Mesodermal cell (in vitro differentiated cells): ENCODE results near the gene CCDC60.

Experiments used
- H3K27ac ChIP-seq: 2 replicates; pipeline ENCODE4 v1.7.0; 2013; ENCODE audit warnings: mild to moderate bottlenecking, low read depth, low read length, moderate library complexity; ENCODE audit not compliant: severe bottlenecking
- H3K36me3 ChIP-seq: 2 replicates; pipeline ENCODE4 v1.7.1; 2013; ENCODE audit warnings: mild to moderate bottlenecking, low read length, moderate library complexity; ENCODE audit not compliant: control insufficient read depth, insufficient read depth
- H3K4me1 ChIP-seq: one replicate; pipeline ENCODE4 v1.7.1; 2013; ENCODE audit warnings: mild to moderate bottlenecking, low read length; ENCODE audit not compliant: insufficient read depth, control insufficient read depth, poor library complexity, severe bottlenecking
- H3K4me3 ChIP-seq: 2 replicates; pipeline ENCODE4 v1.7.0; 2013; ENCODE audit warnings: low read length, control low read depth, mild to moderate bottlenecking; ENCODE audit not compliant: insufficient read depth, poor library complexity, severe bottlenecking; ENCODE audit errors: extremely low read depth
- H3K9me3 ChIP-seq: 2 replicates; pipeline ENCODE4 v1.7.1; 2013; ENCODE audit warnings: mild to moderate bottlenecking, low read length, moderate library complexity; ENCODE audit not compliant: control insufficient read depth
- WGBS, 2 experiments: methylation state at CpG; one replicate each; pipeline ENCODE4 v1.1.5; 2013; ENCODE audit warnings: missing lambda C conversion rate in 2 of 2; ENCODE audit not compliant: insufficient coverage in 2 of 2; 5-methylcytosine and 5-hydroxymethylcytosine counted together

CCDC60 gene

GRCh38 chr12:119463211-119463926 is 128.8 kb downstream of the CCDC60 start:
- Histone ChIP-seq H3K9me3 (peaks cover 14% of the 10 kb centered on the region), H3K36me3 (no peaks in the 10 kb centered on the region), H3K27ac (no peak overlapping the region), H3K4me1 (no peaks in the 10 kb centered on the region), H3K4me3 (no peak overlapping the region)
- 91 to 95% methylated on average over 7 to 8 of the region's 8 CpGs for WGBS, 2 experiments

- Histone ChIP-seq H3K9me3 (no peaks in the 10 kb centered on the region), H3K36me3 (no peaks in the 10 kb centered on the region), H3K4me1 (no peaks in the 10 kb centered on the region), H3K4me3 (no peak overlapping the region), H3K27ac (no peak overlapping the region)
These were observed 133.8 kb downstream of the CCDC60 start for GRCh38 chr12:119468296-119468695.

GRCh38 chr12:119475650-119476049 is 141.1 kb downstream of the CCDC60 start:
- H3K36me3 ChIP-seq, result no peaks in the 10 kb centered on the region
- H3K27ac ChIP-seq, result no peak overlapping the region
- no peaks in the 10 kb centered on the region for H3K4me1 ChIP-seq
- 80 to 100% methylated on average over 1 to 2 of the region's 4 CpGs for WGBS, 2 experiments
- H3K9me3 ChIP-seq, result peaks cover 4% of the 10 kb centered on the region
- no peak overlapping the region for H3K4me3 ChIP-seq

GRCh38 chr12:119476951-119477350 is 142.4 kb downstream of the CCDC60 start:
- Histone ChIP-seq H3K4me3 (no peak overlapping the region), H3K36me3 (no peaks in the 10 kb centered on the region), H3K4me1 (no peaks in the 10 kb centered on the region), H3K27ac (no peak overlapping the region), H3K9me3 (peaks cover 4% of the 10 kb centered on the region)
- 72 to 82% methylated on average over 3 of the region's 3 CpGs for WGBS, 2 experiments

GRCh38 chr12:119479121-119479561 is 144.6 kb downstream of the CCDC60 start:
- Histone ChIP-seq H3K4me1 (no peaks in the 10 kb centered on the region), H3K36me3 (no peaks in the 10 kb centered on the region), H3K4me3 (no peak overlapping the region), H3K27ac (no peak overlapping the region), H3K9me3 (peaks cover 4% of the 10 kb centered on the region)
- WGBS, 2 experiments, result 82 to 83% methylated on average over 7 to 10 of the region's 10 CpGs

- H3K4me1 ChIP-seq, result no peaks in the 10 kb centered on the region
- no peak overlapping the region for H3K4me3 ChIP-seq
- H3K27ac ChIP-seq, result no peak overlapping the region
- peaks cover 4% of the 10 kb centered on the region for H3K9me3 ChIP-seq
- no peaks in the 10 kb centered on the region for H3K36me3 ChIP-seq
- 75 to 85% methylated on average over 1 of the region's 1 CpG for WGBS, 2 experiments
These were observed 146.0 kb downstream of the CCDC60 start for GRCh38 chr12:119480551-119480950.

GRCh38 chr12:119486599-119487154 is 152.1 kb downstream of the CCDC60 start:
- Histone ChIP-seq H3K9me3 (no peaks in the 10 kb centered on the region), H3K4me3 (no peak overlapping the region), H3K27ac (no peak overlapping the region), H3K4me1 (no peaks in the 10 kb centered on the region), H3K36me3 (no peaks in the 10 kb centered on the region)
- 21 to 31% methylated on average over 2 to 3 of the region's 4 CpGs for WGBS, 2 experiments

GRCh38 chr12:119491814-119492213 is 157.3 kb downstream of the CCDC60 start:
- Histone ChIP-seq H3K27ac (no peak overlapping the region), H3K4me1 (no peaks in the 10 kb centered on the region), H3K9me3 (no peaks in the 10 kb centered on the region), H3K36me3 (no peaks in the 10 kb centered on the region), H3K4me3 (no peak overlapping the region)
- WGBS, 2 experiments, result 93 to 95% methylated on average over 5 of the region's 5 CpGs

- Histone ChIP-seq H3K4me3 (no peak overlapping the region), H3K36me3 (no peaks in the 10 kb centered on the region), H3K9me3 (no peaks in the 10 kb centered on the region), H3K27ac (no peak overlapping the region), H3K4me1 (no peaks in the 10 kb centered on the region)
- 83% methylated on average over 1 of the region's 4 CpGs; no CpG with 5 or more reads in 1 of the 2 experiments for WGBS, 2 experiments
These were observed 165.7 kb downstream of the CCDC60 start for GRCh38 chr12:119500209-119500608.

GRCh38 chr12:119501052-119501451 is 166.5 kb downstream of the CCDC60 start:
- no CpG with 5 or more reads among the region's 2 CpGs for WGBS, 2 experiments

GRCh38 chr12:119505001-119505400 is 170.5 kb downstream of the CCDC60 start:
- Histone ChIP-seq H3K4me3 (no peak overlapping the region), H3K27ac (no peak overlapping the region), H3K4me1 (no peaks in the 10 kb centered on the region), H3K9me3 (no peaks in the 10 kb centered on the region), H3K36me3 (no peaks in the 10 kb centered on the region)
- 66 to 72% methylated on average over 5 of the region's 6 CpGs for WGBS, 2 experiments

More at GRCh38 chr12:119501052-119501451, 166.5 kb downstream of the CCDC60 start:
- Histone ChIP-seq H3K27ac (no peak overlapping the region), H3K4me1 (no peaks in the 10 kb centered on the region), H3K9me3 (no peaks in the 10 kb centered on the region), H3K36me3 (no peaks in the 10 kb centered on the region), H3K4me3 (no peak overlapping the region)
